Fibroblast of pulmonary artery (primary cell): ENCODE data around the gene CALB2.

Experiments
- DNase-seq: peaks from one replicate; pipeline ENCODE4 v3.0.0-alpha.2; 2010; ENCODE audit warnings: low read depth
- H3K4me3 ChIP-seq: replicated peaks from 2 replicates; pipeline ENCODE4 v1.5.1; 2011; ENCODE audit warnings: low read depth, mild to moderate bottlenecking, control low read depth, low read length, moderate library complexity
- CTCF ChIP-seq: IDR thresholded peaks from 2 replicates; pipeline ENCODE4 v1.5.1; 2011; ENCODE audit warnings: mild to moderate bottlenecking, control low read depth, low read length, inconsistent platforms; ENCODE audit errors: missing control alignments

The CALB2 gene

DNA sequence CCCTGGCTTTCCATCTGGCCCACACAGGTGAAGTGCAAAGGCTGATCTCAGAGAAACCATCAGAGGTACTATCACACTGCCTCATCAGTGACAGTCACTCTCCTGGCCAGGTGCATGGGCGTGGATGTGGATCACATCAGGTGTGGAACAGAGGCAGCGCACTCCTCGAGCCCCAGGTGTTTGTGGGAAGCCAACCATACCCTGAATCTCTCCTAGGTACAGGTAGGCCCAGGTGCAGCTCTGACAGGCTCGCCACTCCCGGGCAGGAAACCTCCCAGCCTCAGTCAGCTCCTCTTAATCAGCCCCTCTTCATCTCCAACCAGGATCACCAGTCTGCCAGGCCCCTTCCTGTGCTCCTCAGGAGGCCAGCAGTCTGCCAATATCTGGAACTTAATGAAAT lies 51.6 kb downstream of the CALB2 start:
- DNase-seq, result no peak
- no peak for TF ChIP-seq CTCF
- no peak overlapping the region for H3K4me3 ChIP-seq

- peak; percentile 86 for TF ChIP-seq CTCF
- no peak overlapping the region for H3K4me3 ChIP-seq
- peak; percentile 75 for DNase-seq
Measured at GRCh38 chr16:71412270-71413160, 54.0 kb downstream of the CALB2 start.

- no peak overlapping the region for H3K4me3 ChIP-seq
- no peak for TF ChIP-seq CTCF
- DNase-seq, result no peak
Measured at GRCh38 chr16:71413341-71413740, 54.8 kb downstream of the CALB2 start.

DNA sequence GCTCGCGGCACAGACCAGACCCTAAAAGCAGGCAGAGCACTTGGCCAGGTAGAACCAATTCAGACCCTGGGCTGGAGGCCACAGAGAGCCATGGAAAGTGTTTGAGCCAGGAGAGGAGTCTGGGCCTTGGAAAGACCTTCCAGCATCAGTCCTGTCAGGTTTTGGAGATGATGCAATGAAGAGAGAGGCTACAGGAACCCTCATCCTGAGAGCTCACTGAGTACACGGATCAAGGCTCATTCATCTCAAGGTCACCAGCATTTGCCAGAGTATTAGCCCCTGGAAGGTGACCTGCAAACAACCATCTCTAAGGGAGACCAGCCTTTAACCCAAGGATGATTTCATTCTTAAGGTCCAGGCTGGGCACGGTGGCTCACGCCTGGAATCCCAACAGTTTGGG lies 55.5 kb downstream of the CALB2 start:
- DNase-seq, result no peak
- no peak for TF ChIP-seq CTCF
- H3K4me3 ChIP-seq, result no peak overlapping the region

DNA sequence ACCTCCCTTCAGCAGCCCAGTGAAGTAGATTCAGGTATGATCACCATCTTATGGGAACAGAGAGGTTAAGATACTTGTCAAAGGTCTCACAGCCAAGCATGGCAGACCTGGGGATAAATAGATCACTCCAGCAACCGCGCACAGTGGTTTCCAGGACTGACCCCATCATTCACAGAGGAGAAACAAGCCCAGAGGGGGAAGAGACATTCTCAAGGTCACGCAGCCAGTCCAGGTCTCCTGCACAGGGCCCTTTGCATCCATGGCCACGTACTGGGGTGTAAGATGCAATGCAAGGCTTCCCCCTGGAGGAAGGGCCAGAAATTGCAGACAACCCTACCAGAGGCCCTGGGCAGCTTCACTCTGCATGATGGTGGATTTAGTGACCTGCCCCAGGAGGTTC lies 63.4 kb downstream of the CALB2 start:
- peak; percentile 33 for TF ChIP-seq CTCF
- no peak for DNase-seq
- no peak overlapping the region for H3K4me3 ChIP-seq

DNA sequence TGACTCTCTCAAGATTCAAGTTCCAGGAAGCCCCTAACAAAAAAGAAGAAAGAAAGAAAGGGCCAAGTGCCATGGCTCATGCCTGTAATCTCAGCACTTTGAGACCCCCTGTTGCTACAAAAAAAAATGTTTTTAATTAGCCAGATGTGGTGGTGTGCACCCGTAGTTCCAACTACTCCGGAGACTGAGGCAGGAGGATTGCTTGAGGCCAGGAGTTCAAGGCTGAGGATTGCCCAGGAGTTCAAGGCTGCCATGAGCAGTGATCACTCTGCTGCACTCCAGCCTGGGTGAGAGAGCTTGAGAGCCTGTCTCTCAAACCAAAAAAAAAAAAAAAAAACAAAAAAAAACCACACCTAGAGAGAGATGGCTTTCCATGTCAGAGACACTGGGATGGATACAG lies 64.5 kb downstream of the CALB2 start:
- no peak for DNase-seq
- TF ChIP-seq CTCF, result no peak
- no peak overlapping the region for H3K4me3 ChIP-seq

- TF ChIP-seq CTCF, result no peak
- H3K4me3 ChIP-seq, result no peak overlapping the region
- no peak for DNase-seq
Measured at GRCh38 chr16:71423865-71424264, 65.3 kb downstream of the CALB2 start.
